Measurements from ENCODE around the gene DCTN1. TPM values are rescaled to one million over a fixed set of nuclear protein-coding genes. Genes with fewer than 3 reads are reported as not detected.

The DCTN1 gene
- total RNA-seq, result 114 and 172 TPM in 2 replicates

GRCh38 chr2:74379851-74380789 is at the start of gene DCTN1:
Gene DCTN1, minus strand, starts transcription at chr2:74380311. Its CDS starts 274 bp downstream, at chr2:74380037.

DNA sequence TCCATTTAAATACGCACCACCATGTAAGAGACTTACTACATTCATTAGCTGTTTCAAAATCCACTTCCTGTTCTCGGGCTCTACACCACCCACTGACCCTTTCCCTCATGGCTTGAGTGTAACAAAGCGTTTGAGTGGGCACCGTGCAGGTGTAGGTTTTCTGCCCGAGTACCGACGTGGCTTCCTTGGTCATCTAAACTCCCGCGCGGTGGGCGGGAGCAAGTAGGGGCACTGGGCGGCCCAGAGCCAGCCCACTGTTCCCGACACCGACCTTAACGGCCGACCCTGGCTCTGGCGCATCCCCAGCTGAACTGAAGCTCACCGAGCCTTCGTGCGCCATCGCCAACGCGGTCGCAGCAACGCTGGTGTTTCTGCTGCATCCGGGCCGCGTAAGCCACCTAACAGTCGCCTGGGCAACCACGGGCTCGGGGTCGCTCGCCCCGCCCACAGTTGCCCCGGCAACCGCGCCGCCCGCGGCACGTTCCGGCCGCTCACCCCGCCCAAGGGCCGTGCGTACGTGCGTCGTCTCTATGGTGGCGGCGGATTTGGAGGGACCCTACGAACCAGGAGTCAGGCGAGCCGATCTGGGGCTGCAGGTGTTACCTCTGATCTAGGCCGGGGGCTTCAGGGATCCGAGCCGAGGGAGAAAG is 41.2 kb upstream of the DCTN1 start, which contains the start of the genes C2orf81 and WDR54:
Gene C2orf81, minus strand, starts transcription at position 399 of the 650 bp plus-strand sequence. Its CDS starts 59 bp downstream, at position 340.
Gene WDR54, plus strand, starts transcription at position 510 of the 650 bp plus-strand sequence. CDS start 424 bp downstream, outside the sequence.

DNA sequence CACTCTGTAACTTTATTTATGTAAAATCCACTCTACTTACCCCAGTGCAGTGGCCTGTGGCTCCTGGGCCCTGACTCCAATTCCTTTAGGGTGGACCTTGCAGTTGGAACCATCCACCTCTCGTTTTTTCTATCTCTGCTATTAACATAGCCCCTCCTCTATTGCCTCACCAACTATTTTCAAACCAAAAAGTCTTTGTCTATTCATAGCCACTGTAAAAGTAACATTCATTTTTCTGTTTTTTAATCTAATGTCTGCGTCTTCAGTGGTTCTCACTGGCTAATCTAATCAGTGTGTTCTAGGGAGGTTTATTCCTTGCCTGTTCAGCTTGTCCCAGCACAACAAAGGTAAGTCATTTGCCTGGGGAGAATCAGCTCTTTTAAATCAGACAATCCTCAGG is 36.8 kb downstream of the DCTN1 start, which contains the start of gene SLC4A5:
Gene SLC4A5, minus strand, starts transcription at position 101 of the 400 bp plus-strand sequence. CDS start 28,393 bp downstream, outside the sequence.

Other genes with a start within 250 kb of the DCTN1 start
- gene BOLA3, start 232.4 kb downstream of the DCTN1 start, total RNA-seq, result 58.0 and 69.8 TPM in 2 replicates
- 66.5 and 71.0 TPM in 2 replicates for gene MOB1A, start 201.4 kb downstream of the DCTN1 start, total RNA-seq
- 136 and 159 TPM in 2 replicates for gene MTHFD2, start 181.7 kb downstream of the DCTN1 start, total RNA-seq
- gene SLC4A5, start 36.9 kb downstream of the DCTN1 start, total RNA-seq, result under 0.01 TPM in 1 of 2 replicates, not detected in the other
- 2.0 and 2.7 TPM in 2 replicates for gene C2orf81, start 41.3 kb upstream of the DCTN1 start, total RNA-seq
- 23.5 and 27.3 TPM in 2 replicates for gene WDR54, start 41.4 kb upstream of the DCTN1 start, total RNA-seq
- 11.8 and 15.3 TPM in 2 replicates for gene RTKN, start 61.6 kb upstream of the DCTN1 start, total RNA-seq
- gene INO80B, start 74.8 kb upstream of the DCTN1 start, total RNA-seq, result 2.9 and 4.6 TPM in 2 replicates
- gene WBP1, start 78.1 kb upstream of the DCTN1 start, total RNA-seq, result 53.0 and 54.5 TPM in 2 replicates
- 44.5 and 44.6 TPM in 2 replicates for gene MOGS, start 85.1 kb upstream of the DCTN1 start, total RNA-seq
- gene MRPL53, start 92.4 kb upstream of the DCTN1 start, total RNA-seq, result 10.3 and 40.7 TPM in 2 replicates
- 9.8 and 10.6 TPM in 2 replicates for gene CCDC142, start 102.7 kb upstream of the DCTN1 start, total RNA-seq
- gene TTC31, start 102.8 kb upstream of the DCTN1 start, total RNA-seq, result 15.4 and 15.5 TPM in 2 replicates
- gene LBX2, start 119.3 kb upstream of the DCTN1 start, total RNA-seq, result 1.9 and 3.2 TPM in 2 replicates
- 11.0 and 18.5 TPM in 2 replicates for gene PCGF1, start 127.4 kb upstream of the DCTN1 start, total RNA-seq
- 0.35 TPM in 1 of 2 replicates, not detected in the other for gene TLX2, start 134.1 kb upstream of the DCTN1 start, total RNA-seq
- not detected in 2 replicates for gene DQX1, start 145.9 kb upstream of the DCTN1 start, total RNA-seq
- 65.5 and 72.1 TPM in 2 replicates for gene AUP1, start 149.4 kb upstream of the DCTN1 start, total RNA-seq
- gene HTRA2, start 149.6 kb upstream of the DCTN1 start, total RNA-seq, result 11.7 and 32.1 TPM in 2 replicates
- gene LOXL3, start 173.6 kb upstream of the DCTN1 start, total RNA-seq, result 7.3 and 23.7 TPM in 2 replicates
- gene DOK1, start 174.4 kb upstream of the DCTN1 start, total RNA-seq, result 27.2 and 28.2 TPM in 2 replicates

Data from pericardium fibroblast (primary cell).